Left renal pelvis (tissue), 4 donors: ENCODE measurements around the gene PHPT1. TPM values are rescaled to one million over a fixed set of nuclear protein-coding genes. Genes with fewer than 3 reads are reported as not detected.

Experiments used
- DNase-seq, 4 donors: peaks; one replicate each; pipeline ENCODE4 v3.0.0-alpha.2; 2013; ENCODE audit warnings: low read depth in 4 of 4, low spot score in 3 of 4
- polyA plus RNA-seq, 4 donors: library from polyadenylated mRNA; unstranded; fragments of 120-200 nt; gene quantifications; one replicate each; pipeline ENCODE4 v1.2.1, GENCODE V29; 2013; ENCODE audit not compliant: insufficient read length in 4 of 4

The PHPT1 gene
- polyA plus RNA-seq, 4 donors: 71.8 to 120 (median 83.5) TPM

GRCh38 chr9:136846376-136847087 is 2.7 kb upstream of the PHPT1 start:
- no peak for DNase-seq

- no peak for DNase-seq
Measured at GRCh38 chr9:136847088-136847825, 2.0 kb upstream of the PHPT1 start.

- DNase-seq: peak in 1 of 4 donors; percentile 35
Measured at GRCh38 chr9:136847826-136848392, 1.3 kb upstream of the PHPT1 start.

- no peak for DNase-seq
Measured at GRCh38 chr9:136848393-136849037, 694 bp upstream of the PHPT1 start.

- DNase-seq: no peak
Measured at GRCh38 chr9:136849960-136850865, 1.0 kb downstream of the PHPT1 start.

- DNase-seq: no peak
Measured at GRCh38 chr9:136850866-136851775, 1.9 kb downstream of the PHPT1 start.

GRCh38 chr9:136851941-136852663 is 2.9 kb downstream of the PHPT1 start, which contains the start of gene MAMDC4:
MAMDC4 (plus strand) TSS chr9:136852346; CDS start chr9:136852417, 71 bp downstream.
- DNase-seq: no peak

- no peak for DNase-seq
Measured at GRCh38 chr9:136852664-136853595, 3.7 kb downstream of the PHPT1 start.

GRCh38 chr9:136853596-136854112 is 4.4 kb downstream of the PHPT1 start:
- DNase-seq: no peak

- no peak for DNase-seq
Measured at GRCh38 chr9:136854113-136854841, 5.1 kb downstream of the PHPT1 start.

- DNase-seq: no peak
Measured at GRCh38 chr9:136854842-136855460, 5.7 kb downstream of the PHPT1 start.

GRCh38 chr9:136855461-136856078 is 6.4 kb downstream of the PHPT1 start:
- DNase-seq: no peak

GRCh38 chr9:136856079-136856476 is 6.9 kb downstream of the PHPT1 start:
- DNase-seq: no peak

GRCh38 chr9:136856541-136857141 is 7.4 kb downstream of the PHPT1 start:
- no peak for DNase-seq

GRCh38 chr9:136857166-136857565 is 8.0 kb downstream of the PHPT1 start:
- no peak for DNase-seq
